T-helper 2 cell treated with Interferon-gamma antibody and Interleukin-4, amounts not matched to agents 5 μg/mL and 100 μg/mL, for 36 hours (primary cell): ENCODE results near the gene TBL2.
A peak's percentile ranks its signal among the peaks of the same experiment; 100 is the strongest.
"Not testable (repeated sequence)": the region's sequence is repeated elsewhere in the genome, so short reads cannot be mapped to it uniquely, and the experiment has no call there.

ENCODE experiments used
- DNase-seq: peaks from one replicate; pipeline ENCODE4 v3.0.0; 2021; ENCODE audit warnings: low spot score
- H3K27ac Mint-ChIP-seq: one replicate; pipeline ENCODE4 v1.8.0; 2021; ENCODE audit warnings: mild to moderate bottlenecking, mixed read lengths
- H3K27me3 Mint-ChIP-seq: one replicate; pipeline ENCODE4 v1.8.0; 2021; ENCODE audit warnings: low read depth, mixed read lengths
- H3K36me3 Mint-ChIP-seq: one replicate; pipeline ENCODE4 v1.8.0; 2021; ENCODE audit warnings: low read depth, mixed read lengths
- H3K4me1 Mint-ChIP-seq: one replicate; pipeline ENCODE4 v1.8.0; 2021; ENCODE audit warnings: low read depth, mixed read lengths
- H3K4me3 Mint-ChIP-seq: one replicate; pipeline ENCODE4 v1.8.0; 2022; ENCODE audit warnings: mild to moderate bottlenecking, moderate library complexity, mixed read lengths
- H3K9me3 Mint-ChIP-seq: one replicate; pipeline ENCODE4 v1.8.0; 2021; ENCODE audit warnings: mixed read lengths

Gene TBL2

DNA sequence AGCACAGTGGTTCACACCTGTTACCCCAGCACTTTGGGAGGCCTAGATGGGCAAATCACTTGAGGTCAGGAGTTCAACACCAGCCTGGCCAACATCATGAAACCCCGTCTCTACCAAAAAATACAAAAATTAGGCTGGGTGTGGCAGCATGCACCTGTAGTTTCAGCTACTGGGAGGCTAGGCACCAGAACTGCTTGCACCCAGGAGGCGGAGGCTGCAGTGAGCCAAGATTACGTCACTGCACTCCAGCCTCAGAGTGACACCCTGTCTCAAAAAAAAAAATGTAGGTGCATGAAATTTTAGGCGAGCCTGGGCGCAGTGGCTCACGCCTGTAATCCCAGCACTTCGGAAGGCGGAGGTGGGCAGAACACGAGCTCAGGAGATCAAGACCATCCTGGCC, 30.5 kb downstream of the TBL2 start:
- no peak overlapping the region for H3K27ac Mint-ChIP-seq

DNA sequence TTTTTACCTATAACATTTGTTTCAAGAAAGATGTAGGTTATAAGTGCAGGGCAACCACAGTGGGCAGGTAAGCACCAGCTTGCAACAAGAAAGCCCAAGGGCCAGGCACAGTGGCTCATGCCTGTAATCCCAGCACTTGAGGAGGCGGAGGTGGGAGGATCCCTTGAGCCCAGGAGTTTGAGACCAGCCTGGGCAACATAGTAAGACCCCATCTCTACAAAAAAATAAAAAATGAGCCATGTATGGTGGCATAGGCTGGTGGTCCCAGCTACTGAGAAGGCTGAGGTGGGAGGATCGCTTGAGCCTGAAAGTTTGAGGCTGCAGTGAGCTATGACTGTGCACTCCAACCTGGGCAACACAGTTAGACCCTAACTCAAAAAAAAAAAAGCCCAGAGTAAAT, 33.7 kb downstream of the TBL2 start:
- Mint-ChIP-seq H3K27me3 (no peaks in the 10 kb centered on the region), H3K4me3 (no peak overlapping the region), H3K4me1 (peaks cover 8% of the 10 kb centered on the region), H3K36me3 (peaks cover 46% of the 10 kb centered on the region), H3K9me3 (no peaks in the 10 kb centered on the region), H3K27ac (no peak overlapping the region)
- no peak for DNase-seq

More for the DNA sequence above, 30.5 kb downstream of the TBL2 start:
- no peak overlapping the region for H3K4me3 Mint-ChIP-seq
- no peaks in the 10 kb centered on the region for H3K27me3 Mint-ChIP-seq
- H3K9me3 Mint-ChIP-seq: no peaks in the 10 kb centered on the region
- peaks cover 34% of the 10 kb centered on the region for H3K36me3 Mint-ChIP-seq
- no peak for DNase-seq
- H3K4me1 Mint-ChIP-seq: peaks cover 8% of the 10 kb centered on the region

DNA sequence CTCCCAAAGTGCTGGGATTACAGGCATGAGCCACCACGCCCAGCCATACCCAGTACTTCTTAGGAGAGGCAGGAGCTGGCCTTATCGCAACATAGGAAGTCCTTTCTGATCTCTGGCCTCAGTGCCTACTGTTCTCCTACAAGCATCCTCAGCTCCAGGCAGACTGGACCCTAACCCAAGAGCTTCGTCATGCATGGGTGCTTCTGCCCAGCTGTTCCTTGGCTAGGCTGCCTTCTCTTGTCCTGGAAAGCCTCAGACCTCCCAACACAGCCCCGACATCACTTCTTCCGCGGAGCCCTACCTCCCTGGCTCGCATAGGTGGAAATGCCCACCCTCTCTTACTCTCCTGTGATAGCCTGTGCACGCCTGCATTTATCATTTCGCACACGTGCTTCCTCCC, 36.7 kb downstream of the TBL2 start:
- no peaks in the 10 kb centered on the region for H3K4me1 Mint-ChIP-seq
- no peaks in the 10 kb centered on the region for H3K9me3 Mint-ChIP-seq
- H3K27ac Mint-ChIP-seq: no peak overlapping the region
- DNase-seq: no peak
- H3K4me3 Mint-ChIP-seq: no peak overlapping the region
- no peaks in the 10 kb centered on the region for H3K27me3 Mint-ChIP-seq
- peaks cover 52% of the 10 kb centered on the region for H3K36me3 Mint-ChIP-seq

DNA sequence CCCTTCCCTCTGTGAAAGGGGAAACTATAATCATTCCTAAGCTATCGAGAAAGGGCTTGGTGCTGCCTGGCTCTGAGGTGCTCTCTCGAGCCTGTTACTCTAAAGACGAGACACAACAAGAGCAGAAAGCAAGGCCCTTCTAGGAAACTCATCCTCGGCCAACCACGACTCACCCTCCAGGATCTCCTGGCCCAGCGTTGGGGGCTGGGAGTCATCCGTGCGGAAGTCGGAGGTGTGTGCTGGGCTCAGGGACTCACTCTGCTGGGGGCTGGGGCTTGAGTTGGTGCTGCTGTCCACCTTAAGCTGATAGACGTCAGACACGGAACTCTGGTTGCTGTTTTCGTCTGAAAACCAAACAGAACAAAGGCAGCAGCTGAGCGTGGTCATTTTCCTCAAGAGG, 38.7 kb downstream of the TBL2 start:
- DNase-seq: no peak
- Mint-ChIP-seq H3K4me1 (no peaks in the 10 kb centered on the region), H3K9me3 (no peaks in the 10 kb centered on the region), H3K27me3 (no peaks in the 10 kb centered on the region), H3K36me3 (peaks cover 54% of the 10 kb centered on the region), H3K27ac (no peak overlapping the region), H3K4me3 (no peak overlapping the region)

DNA sequence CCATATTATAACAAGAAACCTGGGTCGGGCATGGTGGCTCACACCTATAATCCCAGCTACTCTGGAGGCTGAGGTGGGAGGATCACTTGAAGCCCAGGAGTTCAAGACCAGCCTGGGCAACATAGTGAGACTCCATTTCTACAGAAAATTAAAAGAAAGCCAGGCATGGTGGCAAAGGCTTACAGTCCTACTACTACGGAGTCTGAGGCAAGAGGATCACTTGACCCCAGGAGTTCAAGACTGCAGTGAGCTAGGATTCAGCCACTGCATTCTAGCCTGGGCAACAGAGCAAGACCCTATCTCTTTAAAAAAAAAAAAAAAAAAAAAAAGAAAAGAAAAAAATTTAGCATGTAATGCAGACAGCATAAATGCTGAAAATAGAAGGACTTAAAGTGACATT, 39.9 kb downstream of the TBL2 start:
- H3K4me1 Mint-ChIP-seq, H3K27ac Mint-ChIP-seq: not testable (repeated sequence)
- H3K36me3 Mint-ChIP-seq: peaks cover 52% of the 10 kb centered on the region

DNA sequence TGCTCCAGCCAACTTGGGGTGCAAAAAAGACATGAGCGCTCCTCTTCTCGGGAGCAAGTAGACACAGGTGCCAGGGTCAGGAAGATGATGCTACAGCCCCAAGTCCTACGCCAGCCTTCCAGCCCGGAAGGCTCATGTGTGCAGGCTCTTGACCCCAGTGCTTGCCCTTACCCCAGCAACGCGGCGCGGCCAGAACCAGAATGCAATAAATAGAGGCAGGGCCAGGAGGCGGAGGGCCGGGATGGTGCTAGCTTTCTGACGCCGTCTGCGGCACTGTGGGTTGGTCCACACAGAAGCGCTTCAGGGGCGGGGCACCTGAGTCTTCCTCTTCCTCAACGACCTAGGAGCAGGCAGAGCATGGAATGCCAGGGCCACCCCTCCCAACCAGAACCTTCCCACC, 41.3 kb downstream of the TBL2 start:
- DNase-seq: no peak
- Mint-ChIP-seq H3K4me3 (no peak overlapping the region), H3K27ac (no peak overlapping the region), H3K9me3 (no peaks in the 10 kb centered on the region), H3K36me3 (peaks cover 45% of the 10 kb centered on the region), H3K27me3 (no peaks in the 10 kb centered on the region), H3K4me1 (no peaks in the 10 kb centered on the region)

More for the DNA sequence above, 39.9 kb downstream of the TBL2 start:
- not testable (repeated sequence) for DNase-seq, H3K9me3 Mint-ChIP-seq, H3K4me3 Mint-ChIP-seq, H3K27me3 Mint-ChIP-seq

DNA sequence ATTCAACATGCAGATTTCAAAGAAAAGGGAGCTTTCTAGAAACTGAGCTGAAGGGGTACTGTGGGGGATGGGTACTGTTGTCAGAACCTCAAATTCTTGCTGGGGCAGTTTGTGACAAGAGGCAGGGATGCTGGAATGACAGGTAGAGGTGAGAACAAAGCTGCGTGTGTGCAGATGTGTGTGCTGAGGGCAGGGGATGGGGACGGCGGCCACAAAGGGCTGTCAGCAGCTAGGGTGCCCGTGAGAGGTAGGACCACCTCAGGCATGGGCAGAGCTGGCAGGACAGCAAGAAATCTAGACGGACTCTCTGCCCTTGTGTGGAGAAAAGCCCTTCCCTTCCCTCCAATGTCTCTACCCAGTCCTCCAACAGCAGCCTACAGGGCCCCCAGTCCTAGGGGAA, 41.9 kb downstream of the TBL2 start:
- DNase-seq: no peak
- no peak overlapping the region for H3K27ac Mint-ChIP-seq
- H3K27me3 Mint-ChIP-seq: no peaks in the 10 kb centered on the region
- peaks cover 41% of the 10 kb centered on the region for H3K36me3 Mint-ChIP-seq
- no peaks in the 10 kb centered on the region for H3K9me3 Mint-ChIP-seq
- no peak overlapping the region for H3K4me3 Mint-ChIP-seq
- H3K4me1 Mint-ChIP-seq: no peaks in the 10 kb centered on the region

DNA sequence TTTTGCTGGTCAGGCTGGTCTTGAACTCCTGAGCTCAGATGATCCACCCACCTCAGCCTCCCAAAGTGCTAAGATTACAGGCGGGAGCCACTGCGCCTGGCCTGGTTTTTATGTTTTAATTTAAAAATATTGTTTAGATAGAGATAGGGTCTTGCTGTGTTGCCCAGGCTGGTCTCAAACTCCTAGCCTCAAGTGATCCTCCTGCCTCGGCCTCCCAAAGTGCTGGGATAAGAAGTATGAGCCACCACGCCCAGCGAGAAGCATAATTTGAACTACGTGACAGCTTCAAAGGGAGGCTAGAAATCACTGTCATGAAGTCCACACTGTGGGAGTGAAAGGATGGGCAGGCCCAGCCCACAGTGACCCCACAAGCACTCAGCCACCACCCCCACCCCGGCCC, 42.5 kb downstream of the TBL2 start:
- not testable (repeated sequence) for H3K27ac Mint-ChIP-seq, H3K27me3 Mint-ChIP-seq, DNase-seq, H3K4me1 Mint-ChIP-seq, H3K9me3 Mint-ChIP-seq, H3K4me3 Mint-ChIP-seq
- H3K36me3 Mint-ChIP-seq: peaks cover 39% of the 10 kb centered on the region

DNA sequence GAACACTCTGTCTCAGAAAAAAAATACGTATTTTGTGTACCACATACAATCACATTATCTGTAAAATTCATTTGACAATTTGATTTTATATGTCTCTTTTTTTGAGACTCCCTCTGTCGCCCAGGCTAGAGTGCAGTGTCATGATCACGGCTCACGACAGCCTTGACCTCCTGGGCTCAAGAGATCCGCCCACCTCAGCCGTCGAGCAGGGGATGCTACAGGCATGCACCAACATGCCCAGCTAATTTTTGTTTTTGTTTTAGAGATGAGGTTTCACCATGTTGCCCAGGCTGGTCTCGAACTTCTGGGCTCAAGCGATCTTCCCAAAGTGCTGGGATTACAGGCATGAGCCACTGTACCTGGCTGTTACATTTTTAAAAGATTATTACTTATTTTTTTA, 44.6 kb downstream of the TBL2 start:
- H3K27me3 Mint-ChIP-seq: no peaks in the 10 kb centered on the region
- no peak for DNase-seq
- no peak overlapping the region for H3K4me3 Mint-ChIP-seq
- no peaks in the 10 kb centered on the region for H3K4me1 Mint-ChIP-seq
- H3K36me3 Mint-ChIP-seq: peaks cover 30% of the 10 kb centered on the region
- no peak overlapping the region for H3K27ac Mint-ChIP-seq
- no peaks in the 10 kb centered on the region for H3K9me3 Mint-ChIP-seq

DNA sequence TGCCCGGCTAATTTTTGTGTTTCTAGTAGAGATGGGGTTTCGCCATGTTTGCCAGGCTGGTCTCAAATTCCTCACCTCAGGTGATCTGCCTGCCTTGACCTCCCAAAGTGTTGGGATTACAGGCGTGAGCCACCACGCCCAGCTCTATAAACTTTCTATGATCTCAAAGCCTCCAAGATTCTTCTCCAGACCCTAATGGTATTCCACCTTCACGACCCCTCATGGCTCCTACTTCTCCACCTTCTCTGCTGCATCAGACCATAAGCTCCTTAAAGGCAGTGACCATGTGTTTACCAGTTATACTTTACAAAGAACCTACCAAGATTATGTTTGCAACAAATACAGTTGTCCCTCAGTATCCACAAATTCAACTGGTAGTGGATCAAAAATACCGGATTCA, 46.2 kb downstream of the TBL2 start:
- H3K27ac Mint-ChIP-seq: no peak overlapping the region

DNA sequence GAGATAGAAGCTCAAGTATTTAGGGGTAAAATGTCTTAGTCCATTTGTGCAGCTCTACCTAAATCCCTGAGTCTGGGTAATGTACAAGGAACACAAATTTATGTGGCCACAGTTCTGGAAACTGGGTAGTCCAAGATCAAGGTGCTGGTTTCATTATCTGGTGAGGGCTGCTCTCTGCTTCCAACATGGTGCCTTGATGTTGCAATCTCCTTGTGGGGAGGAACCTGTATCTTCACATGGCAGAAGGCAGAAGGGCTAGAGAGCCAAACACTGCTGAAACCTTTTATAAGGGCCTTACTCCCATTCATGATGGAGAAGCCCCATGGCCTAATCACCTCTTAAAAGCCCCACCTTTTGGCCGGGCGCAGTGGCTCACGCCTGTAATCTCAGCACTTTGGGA, 47.6 kb downstream of the TBL2 start:
- DNase-seq: no peak
- H3K4me3 Mint-ChIP-seq: no peak overlapping the region
- H3K9me3 Mint-ChIP-seq: no peaks in the 10 kb centered on the region
- peaks cover 13% of the 10 kb centered on the region for H3K4me1 Mint-ChIP-seq
- peaks cover 9% of the 10 kb centered on the region for H3K36me3 Mint-ChIP-seq
- no peaks in the 10 kb centered on the region for H3K27me3 Mint-ChIP-seq
- H3K27ac Mint-ChIP-seq: no peak overlapping the region

More for the DNA sequence above, 46.2 kb downstream of the TBL2 start:
- H3K4me1 Mint-ChIP-seq: peaks cover 7% of the 10 kb centered on the region
- no peaks in the 10 kb centered on the region for H3K9me3 Mint-ChIP-seq
- no peak overlapping the region for H3K4me3 Mint-ChIP-seq
- peaks cover 19% of the 10 kb centered on the region for H3K36me3 Mint-ChIP-seq
- no peak for DNase-seq
- no peaks in the 10 kb centered on the region for H3K27me3 Mint-ChIP-seq

DNA sequence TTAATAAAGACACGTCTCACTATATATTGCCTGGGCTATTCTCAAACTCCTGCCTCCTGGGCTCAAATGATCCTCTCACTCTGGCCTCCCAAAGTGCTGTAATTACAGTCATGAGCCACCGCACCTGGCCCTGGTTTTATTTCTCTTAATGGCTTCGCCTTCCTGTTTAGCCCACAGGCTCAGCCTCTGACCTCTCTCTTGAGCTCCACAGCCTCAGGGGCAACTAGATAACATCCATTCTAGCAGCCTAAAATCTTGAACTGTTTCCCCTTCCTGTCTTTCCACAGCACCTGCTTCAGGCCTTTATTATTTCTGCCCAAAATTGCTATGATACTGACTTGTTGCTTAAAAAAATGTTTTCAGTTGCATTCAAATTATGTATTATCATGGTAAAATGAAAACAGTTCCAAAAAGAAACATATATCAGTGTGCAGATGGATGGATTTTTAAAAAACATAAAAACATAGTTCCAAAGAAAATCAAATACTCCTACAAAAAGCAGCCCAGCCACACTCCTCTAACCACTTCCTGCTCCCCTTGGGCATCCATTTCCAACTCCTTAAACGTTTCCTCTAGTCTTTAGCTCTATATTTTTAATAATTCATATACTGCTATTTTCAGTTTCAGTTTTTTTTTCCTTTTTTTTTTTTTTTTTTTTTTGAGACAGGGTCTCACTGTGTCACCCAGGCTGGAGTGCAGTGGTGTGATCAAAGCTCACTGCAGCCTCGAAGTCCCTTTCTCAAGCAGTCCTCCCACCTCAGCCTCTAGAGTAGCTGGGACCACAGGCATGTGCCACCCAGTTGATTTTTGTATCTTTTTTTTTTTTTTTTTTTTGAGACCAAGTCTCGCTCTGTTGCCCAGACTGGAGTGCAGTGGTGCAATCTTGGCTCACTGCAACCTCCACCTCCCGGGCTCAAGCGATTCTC, 51.2 kb downstream of the TBL2 start:
- H3K9me3 Mint-ChIP-seq: no peaks in the 10 kb centered on the region
- H3K4me3 Mint-ChIP-seq: peak overlapping the region; percentile 50
- peak overlapping the region; percentile 89 for H3K27ac Mint-ChIP-seq
- no peak for DNase-seq
- peaks cover 6% of the 10 kb centered on the region for H3K36me3 Mint-ChIP-seq
- H3K4me1 Mint-ChIP-seq: peaks cover 31% of the 10 kb centered on the region
- no peaks in the 10 kb centered on the region for H3K27me3 Mint-ChIP-seq

DNA sequence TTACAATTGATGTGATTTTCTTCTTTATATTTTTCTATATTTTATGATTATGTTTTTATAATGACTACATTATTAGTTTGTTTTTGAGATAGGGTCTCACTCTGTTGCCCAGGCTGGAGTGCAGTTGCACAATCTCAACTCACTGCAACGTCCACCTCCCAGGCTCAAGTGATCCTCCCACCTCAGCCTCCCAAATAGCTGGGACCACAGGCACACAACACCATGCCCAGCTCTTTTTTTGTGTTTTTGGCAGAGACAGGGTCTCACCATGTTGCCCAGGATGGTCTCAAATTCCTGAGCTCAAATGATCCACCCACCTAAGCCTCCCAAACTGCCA, 52.3 kb downstream of the TBL2 start:
- H3K36me3 Mint-ChIP-seq, H3K9me3 Mint-ChIP-seq, DNase-seq, H3K27me3 Mint-ChIP-seq, H3K4me3 Mint-ChIP-seq: not testable (repeated sequence)
- peak overlapping the region; percentile 86 for H3K27ac Mint-ChIP-seq
- H3K4me1 Mint-ChIP-seq: peaks cover 31% of the 10 kb centered on the region

DNA sequence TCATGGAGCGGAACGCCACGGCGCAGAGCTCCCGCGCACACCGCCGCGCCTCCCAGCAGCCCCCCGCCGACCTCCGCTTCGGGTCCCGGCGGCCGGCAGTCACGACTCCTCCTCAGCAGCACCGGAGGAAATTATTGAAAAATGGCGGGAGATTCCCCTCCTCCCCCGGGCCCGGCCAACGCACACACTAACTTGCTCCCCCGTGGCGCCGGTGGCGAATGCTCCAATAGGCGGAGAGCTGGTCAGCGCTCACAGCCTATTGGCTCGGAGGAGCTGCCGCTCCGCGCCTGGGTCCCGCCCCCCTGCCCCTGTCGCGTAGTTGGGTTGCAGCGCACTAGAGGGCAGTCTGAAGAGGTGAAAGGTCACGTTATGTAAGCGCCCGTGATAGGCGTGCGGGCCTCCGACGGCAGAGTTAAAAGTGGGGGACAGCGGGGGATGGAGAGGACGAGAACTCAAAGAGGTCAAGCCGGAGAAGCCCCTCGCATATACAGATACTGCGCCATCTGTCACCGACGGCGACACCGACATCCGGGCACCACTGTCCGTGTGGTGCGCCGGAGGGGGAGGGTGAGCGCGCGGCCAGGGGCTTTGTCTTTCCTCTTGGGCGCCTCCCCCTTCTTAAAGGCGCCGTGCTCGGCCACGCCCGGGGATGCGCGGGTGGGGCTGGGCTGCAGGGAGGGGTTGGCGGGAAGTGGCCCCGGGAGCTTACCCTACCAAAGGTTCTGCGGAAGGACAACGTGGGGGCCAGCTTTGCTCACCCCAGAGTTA, 56.1 kb downstream of the TBL2 start, which contains the start of gene BAZ1B:
Gene BAZ1B (minus strand): TSS at position 189 of the 768 bp plus-strand sequence. CDS start 360 bp downstream, outside the sequence.
- Mint-ChIP-seq H3K27me3 (no peaks in the 10 kb centered on the region), H3K36me3 (peaks cover 36% of the 10 kb centered on the region), H3K9me3 (no peaks in the 10 kb centered on the region), H3K4me1 (peaks cover 56% of the 10 kb centered on the region), H3K27ac (peak within 1 kb of the TSS; percentile 99), H3K4me3 (peak within 1 kb of the TSS; percentile 97)
- DNase-seq: peak; percentile 97
